GM12878 (cell line): ENCODE results near the gene CCDC127. TPM values are rescaled to one million over a fixed set of nuclear protein-coding genes. Genes with fewer than 3 reads are reported as not detected.

Source experiments
- ATAC-seq: fragments of 200-7000 bp; cut with Tn5 transposase; 3 replicates; pipeline ENCODE4 v1.9.1; 2020; ENCODE audit warnings: mild to moderate bottlenecking, moderate library complexity
- BruUV-seq: library from RNA; stranded (reverse); fragments of 400-500 nt; replicated peaks from 2 replicates; lab custom pipeline; 2021; lab: Mats Ljungman, UMichigan
- CTCF ChIA-PET: fragments of 300-600 bp; sonication (Branson Sonifier 250); formaldehyde crosslinking; extraction: SDS; loops from one replicate; lab custom pipeline; 2021; ENCODE audit warnings: inconsistent platforms; lab: Yijun Ruan, JAX
- POLR2A ChIA-PET: fragments of 350-600 bp; formaldehyde crosslinking; extraction: SDS; loops from one replicate; lab custom pipeline; 2021; ENCODE audit warnings: inconsistent platforms; lab: Charles Lee
- RAD21 ChIA-PET: fragments of 300-600 bp; sonication (Branson Sonifier 250); formaldehyde crosslinking; loops from one replicate; lab custom pipeline; 2023; ENCODE audit warnings: antibody characterized with exemption; ENCODE audit not compliant: unreplicated experiment; lab: Charles Lee
- SMC1A ChIA-PET: fragments of 300-600 bp; sonication (Branson Sonifier 250); formaldehyde crosslinking; loops from one replicate; lab custom pipeline; 2023; ENCODE audit not compliant: unreplicated experiment, uncharacterized antibody; lab: Charles Lee
- DNase-seq: peaks from one replicate; pipeline ENCODE4 v3.0.0-alpha.2; 2011; ENCODE audit warnings: low read depth, low spot score
- FAIRE-seq: peaks from 3 replicates; lab custom pipeline; 2011; peaks lifted over from hg19 to GRCh38; lab: Jason Lieb, UNC
- H2AFZ ChIP-seq: 2 replicates; pipeline ENCODE4 v1.6.0; 2011; ENCODE audit warnings: low read depth, low read length, control low read depth; ENCODE audit not compliant: control insufficient read depth
- H3K27ac ChIP-seq: 2 replicates; pipeline ENCODE4 v1.5.1; 2011; ENCODE audit warnings: control low read depth; ENCODE audit not compliant: control insufficient read depth, insufficient read depth
- H3K27me3 ChIP-seq, 2 experiments: replicated peaks in 1 of 2; 2 replicates each; pipeline versions ENCODE4 v1.6.0 to v1.6.1; 2011; ENCODE audit warnings: low read length in 1 of 2; ENCODE audit not compliant: control insufficient read depth in 2 of 2, insufficient read depth in 2 of 2
- H3K36me3 ChIP-seq, 2 experiments: 2 replicates each; pipeline ENCODE4 v1.5.1; 2011; ENCODE audit warnings: low read length in 1 of 2; ENCODE audit not compliant: control insufficient read depth in 2 of 2, insufficient read depth in 2 of 2
- H3K4me1 ChIP-seq: 2 replicates; pipeline ENCODE4 v1.6.1; 2011; ENCODE audit warnings: mild to moderate bottlenecking, low read length, moderate library complexity, mixed read lengths; ENCODE audit not compliant: control insufficient read depth, insufficient read depth
- H3K4me2 ChIP-seq: 2 replicates; pipeline ENCODE4 v1.6.0; 2011; ENCODE audit warnings: control low read depth; ENCODE audit not compliant: control insufficient read depth, insufficient read depth
- H3K4me3 ChIP-seq: fragments of 200-600 bp; sonication (generic); 2 replicates; pipeline ENCODE4 v1.5.1; 2016
- H3K79me2 ChIP-seq: 2 replicates; pipeline ENCODE4 v1.6.0; 2011; ENCODE audit warnings: low read length; ENCODE audit not compliant: control insufficient read depth, insufficient read depth
- H3K9ac ChIP-seq: 2 replicates; pipeline ENCODE4 v1.8.0; 2011; ENCODE audit warnings: low read length, control low read depth, mixed read lengths; ENCODE audit not compliant: control insufficient read depth, insufficient read depth
- H3K9me3 ChIP-seq: replicated peaks from 3 replicates; pipeline ENCODE4 v1.5.1; 2011; ENCODE audit warnings: mild to moderate bottlenecking, low read length; ENCODE audit not compliant: control insufficient read depth, insufficient read depth
- H4K20me1 ChIP-seq: 2 replicates; pipeline ENCODE4 v1.6.0; 2011; ENCODE audit not compliant: control insufficient read depth, insufficient read depth
- FOXM1 ChIP-seq: IDR thresholded peaks from 2 replicates; pipeline ENCODE4 v1.6.1; 2012; ENCODE audit warnings: low read depth, mild to moderate bottlenecking, inconsistent platforms, low read length, moderate library complexity
- PML ChIP-seq: IDR thresholded peaks from 2 replicates; pipeline ENCODE4 v1.6.1; 2012; ENCODE audit warnings: low read length, inconsistent platforms
- RUNX3 ChIP-seq: IDR thresholded peaks from 2 replicates; pipeline ENCODE4 v1.6.1; 2012; ENCODE audit warnings: low read length, inconsistent platforms
- SREBF1 ChIP-seq: IDR thresholded peaks from 2 replicates; pipeline ENCODE4 v1.6.1; 2012; ENCODE audit warnings: mild to moderate bottlenecking, low read length
- STAT1 ChIP-seq: fragments of 450-650 bp; conservative IDR thresholded peaks from 2 replicates; pipeline ENCODE4 v1.6.1; 2014; ENCODE audit warnings: antibody characterized with exemption, mild to moderate bottlenecking
- SUPT20H ChIP-seq: IDR thresholded peaks from 2 replicates; pipeline ENCODE4 v1.6.1; 2011; ENCODE audit warnings: low read depth, mild to moderate bottlenecking, low read length, moderate library complexity, borderline replicate concordance; ENCODE audit not compliant: control insufficient read depth
- ZBTB11 ChIP-seq: fragments of 450-650 bp; formaldehyde crosslinking; IDR thresholded peaks from 2 replicates; pipeline ENCODE4 v1.5.0; 2022; ENCODE audit warnings: mild to moderate bottlenecking, missing genetic modification characterization
- ZZZ3 ChIP-seq: IDR thresholded peaks from 2 replicates; pipeline ENCODE4 v1.6.1; 2011; ENCODE audit warnings: low read depth; ENCODE audit not compliant: control insufficient read depth, insufficient read length
- whole genome bisulfite sequencing: methylation state at CpG from one replicate; pipeline ENCODE4 v1.1.6; 2016; ENCODE audit warnings: low lambda C conversion rate; ENCODE audit not compliant: insufficient replicate concordance, insufficient coverage; ENCODE audit errors: missing lambda C conversion rate; 5-methylcytosine and 5-hydroxymethylcytosine counted together
- in situ Hi-C: fragments of 300-500 bp; cut with MboI; formaldehyde crosslinking; loops from 9 replicates; pipeline ENCODE4 v1.14.3; 2018; ENCODE audit warnings: mixed read lengths
- intact Hi-C: fragments of 100-400 bp; cut with micrococcal nuclease; formaldehyde crosslinking; loops from one replicate; pipeline ENCODE4 v1.14.2; 2022; ENCODE audit not compliant: unreplicated experiment
- polyA plus RNA-seq, 11 experiments: library from polyadenylated mRNA; depleted of rRNA in 4 of 11; unstranded in 6 of 11; stranded (reverse) in 5 of 11; fragments of >200 nt; fragmentation: Nextera tagmentation in 4 of 11; fragmentation: Illumina TruSeq in 1 of 11; extraction: Ambion mirVana in 4 of 11; extraction: Trizol in 1 of 11; gene quantifications; 1 replicate in 1 of 11; 2 replicates in 10 of 11; pipeline versions ENCODE4 v1.2.1 to v1.2.3, GENCODE V29; 2011 to 2016; ENCODE audit warnings: inconsistent platforms in 2 of 11, missing spikeins in 2 of 11, low read depth in 1 of 11
- total RNA-seq, 4 experiments: library from RNA; depleted of rRNA in 3 of 4; stranded (reverse); fragments of >200 nt in 3 of 4; fragmentation: Illumina TruSeq in 1 of 4; extraction: Trizol in 1 of 4; gene quantifications; 2 replicates each; pipeline versions ENCODE4 v1.2.1 to v1.2.3, GENCODE V29; 2013 to 2021
- TF ChIP-seq, protein P1 (sequence below): IDR thresholded peaks from 2 replicates; pipeline ENCODE4 v1.6.1; 2011; ENCODE audit warnings: mild to moderate bottlenecking, low read depth, low read length, moderate library complexity; ENCODE audit not compliant: insufficient replicate concordance
- TF ChIP-seq, protein P2 (sequence below): fragments of 450-650 bp; IDR thresholded peaks from 2 replicates; pipeline ENCODE4 v1.6.1; 2017; ENCODE audit warnings: mild to moderate bottlenecking, moderate library complexity

The CCDC127 gene
- total and polyA plus RNA-seq, 10 of the 15 experiments (the other 5 are each of a cell fraction or from before 2014, with no cell fraction given): 1.9 to 6.9 (median 2.9) TPM

GRCh38 chr5:176296-176823 is 41.6 kb downstream of the CCDC127 start:
- H3K36me3 ChIP-seq: no peaks in the 10 kb centered on the region
- no peak overlapping the region for H3K4me2 ChIP-seq
- ATAC-seq: no peak
- H3K27ac ChIP-seq: no peak overlapping the region
- intact Hi-C loops (no loop called here), in situ Hi-C loops (no loop called here)
- no peak overlapping the region for H3K9ac ChIP-seq
- no peak for DNase-seq
- TF ChIP-seq ZBTB11 (CRISPR knock-in tag) (no peak), STAT1 (no peak), SREBF1 (no peak), PML (no peak), RUNX3 (no peak), ZZZ3 (no peak), FOXM1 (no peak), SUPT20H (no peak)
- TF ChIP-seq, protein P1, sequence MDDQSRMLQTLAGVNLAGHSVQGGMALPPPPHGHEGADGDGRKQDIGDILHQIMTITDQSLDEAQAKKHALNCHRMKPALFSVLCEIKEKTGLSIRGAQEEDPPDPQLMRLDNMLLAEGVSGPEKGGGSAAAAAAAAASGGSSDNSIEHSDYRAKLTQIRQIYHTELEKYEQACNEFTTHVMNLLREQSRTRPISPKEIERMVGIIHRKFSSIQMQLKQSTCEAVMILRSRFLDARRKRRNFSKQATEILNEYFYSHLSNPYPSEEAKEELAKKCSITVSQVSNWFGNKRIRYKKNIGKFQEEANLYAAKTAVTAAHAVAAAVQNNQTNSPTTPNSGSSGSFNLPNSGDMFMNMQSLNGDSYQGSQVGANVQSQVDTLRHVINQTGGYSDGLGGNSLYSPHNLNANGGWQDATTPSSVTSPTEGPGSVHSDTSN: no peak
- TF ChIP-seq, protein P2, sequence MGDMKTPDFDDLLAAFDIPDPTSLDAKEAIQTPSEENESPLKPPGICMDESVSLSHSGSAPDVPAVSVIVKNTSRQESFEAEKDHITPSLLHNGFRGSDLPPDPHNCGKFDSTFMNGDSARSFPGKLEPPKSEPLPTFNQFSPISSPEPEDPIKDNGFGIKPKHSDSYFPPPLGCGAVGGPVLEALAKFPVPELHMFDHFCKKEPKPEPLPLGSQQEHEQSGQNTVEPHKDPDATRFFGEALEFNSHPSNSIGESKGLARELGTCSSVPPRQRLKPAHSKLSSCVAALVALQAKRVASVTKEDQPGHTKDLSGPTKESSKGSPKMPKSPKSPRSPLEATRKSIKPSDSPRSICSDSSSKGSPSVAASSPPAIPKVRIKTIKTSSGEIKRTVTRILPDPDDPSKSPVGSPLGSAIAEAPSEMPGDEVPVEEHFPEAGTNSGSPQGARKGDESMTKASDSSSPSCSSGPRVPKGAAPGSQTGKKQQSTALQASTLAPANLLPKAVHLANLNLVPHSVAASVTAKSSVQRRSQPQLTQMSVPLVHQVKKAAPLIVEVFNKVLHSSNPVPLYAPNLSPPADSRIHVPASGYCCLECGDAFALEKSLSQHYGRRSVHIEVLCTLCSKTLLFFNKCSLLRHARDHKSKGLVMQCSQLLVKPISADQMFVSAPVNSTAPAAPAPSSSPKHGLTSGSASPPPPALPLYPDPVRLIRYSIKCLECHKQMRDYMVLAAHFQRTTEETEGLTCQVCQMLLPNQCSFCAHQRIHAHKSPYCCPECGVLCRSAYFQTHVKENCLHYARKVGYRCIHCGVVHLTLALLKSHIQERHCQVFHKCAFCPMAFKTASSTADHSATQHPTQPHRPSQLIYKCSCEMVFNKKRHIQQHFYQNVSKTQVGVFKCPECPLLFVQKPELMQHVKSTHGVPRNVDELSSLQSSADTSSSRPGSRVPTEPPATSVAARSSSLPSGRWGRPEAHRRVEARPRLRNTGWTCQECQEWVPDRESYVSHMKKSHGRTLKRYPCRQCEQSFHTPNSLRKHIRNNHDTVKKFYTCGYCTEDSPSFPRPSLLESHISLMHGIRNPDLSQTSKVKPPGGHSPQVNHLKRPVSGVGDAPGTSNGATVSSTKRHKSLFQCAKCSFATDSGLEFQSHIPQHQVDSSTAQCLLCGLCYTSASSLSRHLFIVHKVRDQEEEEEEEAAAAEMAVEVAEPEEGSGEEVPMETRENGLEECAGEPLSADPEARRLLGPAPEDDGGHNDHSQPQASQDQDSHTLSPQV: no peak
- ChIA-PET RAD21 (no interaction called here), POLR2A (no interaction called here), SMC1A (no interaction called here), CTCF (no interaction called here)
- H4K20me1 ChIP-seq: no peaks in the 10 kb centered on the region
- BruUV-seq: no TSS peak
- no peak overlapping the region for H2AFZ ChIP-seq
- WGBS: 38% methylated on average over 11 of the region's 11 CpGs
- H3K4me3 ChIP-seq: no peak overlapping the region
- no peaks in the 10 kb centered on the region for H3K79me2 ChIP-seq
- H3K27me3 ChIP-seq: peaks cover 0 to 3% of the 10 kb centered on the region in 2 experiments; a peak in 2 of 4 replicates
- no peaks in the 10 kb centered on the region for H3K9me3 ChIP-seq
- H3K4me1 ChIP-seq: no peaks in the 10 kb centered on the region
- no peak for FAIRE-seq
